NB4 (cell line): ENCODE results near the gene ETV7.
"Not testable (repeated sequence)": the region's sequence is repeated elsewhere in the genome, so short reads cannot be mapped to it uniquely, and the experiment has no call there.

Source experiments
- DNase-seq: peaks from one replicate; pipeline ENCODE4 v3.0.0; 2010; ENCODE audit warnings: low read depth
- H3K4me3 ChIP-seq: one replicate; pipeline ENCODE4 v1.5.1; 2011; ENCODE audit warnings: mild to moderate bottlenecking, low read depth, low read length, moderate library complexity
- MYC ChIP-seq: IDR thresholded peaks from 2 replicates; pipeline ENCODE4 v1.6.1; 2011; ENCODE audit warnings: low read depth, low read length
- POLR2A ChIP-seq: IDR thresholded peaks from 2 replicates; pipeline ENCODE4 v1.6.1; 2011; ENCODE audit warnings: mild to moderate bottlenecking; ENCODE audit not compliant: insufficient read length; ENCODE audit errors: extremely low read depth
- TF ChIP-seq, protein P1 (sequence below): IDR thresholded peaks from one replicate; pipeline ENCODE4 v1.5.1; 2012; ENCODE audit warnings: low read depth, low read length
- TF ChIP-seq, protein P2 (sequence below): IDR thresholded peaks from 2 replicates; pipeline ENCODE4 v1.6.1; 2011; ENCODE audit warnings: low read depth, low read length

ETV7 gene

DNA sequence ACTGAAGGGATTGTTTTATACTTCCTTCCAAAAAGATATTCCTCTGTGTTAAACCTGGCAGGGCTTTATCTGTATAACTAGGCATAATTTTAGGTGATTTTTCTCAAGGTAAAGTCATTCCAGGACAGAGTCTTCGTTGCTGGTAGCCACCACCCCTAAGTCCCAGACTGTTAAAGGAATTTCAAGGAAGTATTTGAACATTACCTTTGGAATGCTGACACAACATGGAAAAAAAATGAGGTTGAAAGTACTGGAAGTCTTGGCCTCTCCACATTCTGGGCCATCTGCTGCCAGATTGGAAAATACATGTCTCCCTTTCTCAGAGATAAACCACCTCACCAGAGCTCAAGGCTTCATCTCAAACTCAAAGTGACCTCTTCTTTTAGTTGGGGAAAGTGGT is 27.0 kb upstream of the ETV7 start:
- H3K4me3 ChIP-seq = no peak overlapping the region
- DNase-seq = no peak
- TF ChIP-seq POLR2A = no peak
- no peak for TF ChIP-seq MYC
- TF ChIP-seq, protein P1, sequence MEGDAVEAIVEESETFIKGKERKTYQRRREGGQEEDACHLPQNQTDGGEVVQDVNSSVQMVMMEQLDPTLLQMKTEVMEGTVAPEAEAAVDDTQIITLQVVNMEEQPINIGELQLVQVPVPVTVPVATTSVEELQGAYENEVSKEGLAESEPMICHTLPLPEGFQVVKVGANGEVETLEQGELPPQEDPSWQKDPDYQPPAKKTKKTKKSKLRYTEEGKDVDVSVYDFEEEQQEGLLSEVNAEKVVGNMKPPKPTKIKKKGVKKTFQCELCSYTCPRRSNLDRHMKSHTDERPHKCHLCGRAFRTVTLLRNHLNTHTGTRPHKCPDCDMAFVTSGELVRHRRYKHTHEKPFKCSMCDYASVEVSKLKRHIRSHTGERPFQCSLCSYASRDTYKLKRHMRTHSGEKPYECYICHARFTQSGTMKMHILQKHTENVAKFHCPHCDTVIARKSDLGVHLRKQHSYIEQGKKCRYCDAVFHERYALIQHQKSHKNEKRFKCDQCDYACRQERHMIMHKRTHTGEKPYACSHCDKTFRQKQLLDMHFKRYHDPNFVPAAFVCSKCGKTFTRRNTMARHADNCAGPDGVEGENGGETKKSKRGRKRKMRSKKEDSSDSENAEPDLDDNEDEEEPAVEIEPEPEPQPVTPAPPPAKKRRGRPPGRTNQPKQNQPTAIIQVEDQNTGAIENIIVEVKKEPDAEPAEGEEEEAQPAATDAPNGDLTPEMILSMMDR = no peak
- TF ChIP-seq, protein P2, sequence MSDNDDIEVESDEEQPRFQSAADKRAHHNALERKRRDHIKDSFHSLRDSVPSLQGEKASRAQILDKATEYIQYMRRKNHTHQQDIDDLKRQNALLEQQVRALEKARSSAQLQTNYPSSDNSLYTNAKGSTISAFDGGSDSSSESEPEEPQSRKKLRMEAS = no peak

DNA sequence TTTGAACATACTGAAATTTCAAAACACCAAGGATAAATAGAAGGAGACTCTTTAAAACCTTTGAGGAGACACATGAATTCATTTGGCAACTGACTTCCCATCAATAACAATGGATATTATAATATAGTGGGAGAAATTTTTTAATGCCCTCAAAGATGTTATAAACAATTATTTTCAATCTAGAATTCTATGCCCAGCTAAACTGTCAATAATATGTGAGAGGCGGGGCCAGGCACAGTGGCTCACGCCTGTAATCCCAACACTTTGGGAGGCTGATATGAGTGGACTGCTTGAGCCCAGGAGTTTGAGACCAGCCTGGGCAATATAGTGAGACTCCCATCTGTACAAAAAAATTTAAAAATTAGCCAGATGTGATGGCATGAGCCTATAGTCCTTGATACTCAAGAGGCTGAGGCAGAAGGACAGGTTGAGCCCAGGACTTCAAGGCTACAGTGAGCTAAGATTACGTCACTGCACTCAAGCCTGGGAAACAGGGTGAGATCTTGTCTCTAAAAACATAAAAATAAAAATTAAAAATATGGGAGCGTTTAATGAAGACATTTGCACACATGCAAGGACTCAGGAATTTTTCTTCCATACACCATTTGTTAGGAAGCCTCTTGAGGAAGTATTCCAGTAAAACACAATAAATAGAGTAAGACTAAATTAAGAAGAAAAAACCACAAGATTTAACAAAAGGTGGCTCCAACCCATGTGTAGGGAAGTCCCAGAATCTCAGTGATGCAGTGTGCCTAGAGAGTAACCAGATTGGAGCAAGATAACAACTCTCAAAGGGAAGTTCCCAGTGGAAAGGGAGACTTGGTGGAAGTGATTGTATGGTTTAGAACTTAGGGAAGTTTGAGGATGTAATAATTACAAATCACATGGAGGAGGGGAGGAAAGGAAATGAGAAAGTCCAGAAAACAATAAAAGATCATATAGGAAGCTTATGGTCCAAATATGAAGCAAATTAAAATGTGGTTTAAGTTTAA is 26.3 kb upstream of the ETV7 start:
- TF ChIP-seq, protein P2 = no peak
- DNase-seq = no peak

DNA sequence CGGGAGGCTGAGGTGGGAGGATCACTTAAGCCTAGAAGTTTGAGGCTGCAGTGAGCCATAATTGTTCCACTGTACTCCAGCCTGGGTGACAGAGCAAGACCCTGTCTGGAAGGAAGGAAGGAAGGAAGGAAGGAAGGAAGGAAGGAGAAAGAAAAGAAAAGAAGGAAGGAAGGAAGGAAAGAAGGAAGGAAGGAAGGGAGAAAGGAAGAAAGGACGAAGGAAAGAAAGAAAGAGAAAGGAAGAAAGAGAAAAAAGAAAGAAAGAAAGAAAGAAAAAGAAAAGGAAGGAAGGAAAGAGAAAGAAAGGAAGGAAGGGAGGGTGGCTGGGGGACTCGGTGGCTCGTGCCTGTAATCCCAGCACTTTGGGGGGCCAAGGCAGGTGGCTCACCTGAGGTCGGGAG is 22.2 kb upstream of the ETV7 start:
- DNase-seq, H3K4me3 ChIP-seq: not testable (repeated sequence)

More for the DNA sequence above, 26.3 kb upstream of the ETV7 start:
- no peak overlapping the region for H3K4me3 ChIP-seq

DNA sequence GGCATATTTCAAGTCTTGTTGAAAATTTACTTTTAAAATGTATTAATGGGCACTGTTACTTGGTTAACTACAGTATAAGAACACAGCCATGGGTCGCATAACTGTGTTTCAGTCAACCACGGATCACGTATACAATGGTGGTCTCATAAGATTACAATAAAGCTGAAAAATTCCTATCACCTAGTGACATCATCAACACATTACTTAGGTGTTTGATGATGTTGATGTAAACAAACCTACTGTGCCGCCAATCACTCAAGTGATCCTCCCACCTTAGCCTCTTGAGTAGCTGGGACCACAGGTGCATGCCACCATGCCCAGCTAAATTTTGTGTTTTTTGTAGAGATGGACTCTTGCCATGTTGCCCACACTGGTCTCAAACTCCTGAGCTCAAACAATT is 16.7 kb upstream of the ETV7 start:
- no peak for DNase-seq
- TF ChIP-seq, protein P1 = no peak
- no peak for TF ChIP-seq POLR2A
- no peak for TF ChIP-seq MYC
- TF ChIP-seq, protein P2 = no peak
- H3K4me3 ChIP-seq = no peak overlapping the region

DNA sequence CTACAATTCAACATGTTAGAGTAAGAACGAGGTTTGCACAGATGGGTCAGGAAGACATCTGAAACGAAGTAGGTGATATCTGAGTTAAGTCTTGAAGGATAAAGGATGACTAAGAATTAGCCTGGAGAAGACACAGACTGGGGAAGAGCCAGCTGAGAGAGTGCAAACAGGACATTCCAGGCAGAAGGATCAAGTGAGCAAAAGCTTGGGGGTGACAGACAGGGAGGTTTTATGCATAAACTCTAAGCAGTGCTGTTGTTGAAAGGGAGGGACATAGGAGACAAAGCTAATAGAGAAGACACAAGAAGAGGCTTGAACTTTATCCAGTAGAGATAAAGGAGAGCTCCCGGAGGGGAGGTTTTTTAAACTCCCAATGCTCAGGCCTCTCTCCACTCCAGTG is 15.0 kb upstream of the ETV7 start:
- no peak for TF ChIP-seq POLR2A
- no peak for TF ChIP-seq MYC
- TF ChIP-seq, protein P2 = no peak
- TF ChIP-seq, protein P1 = no peak

DNA sequence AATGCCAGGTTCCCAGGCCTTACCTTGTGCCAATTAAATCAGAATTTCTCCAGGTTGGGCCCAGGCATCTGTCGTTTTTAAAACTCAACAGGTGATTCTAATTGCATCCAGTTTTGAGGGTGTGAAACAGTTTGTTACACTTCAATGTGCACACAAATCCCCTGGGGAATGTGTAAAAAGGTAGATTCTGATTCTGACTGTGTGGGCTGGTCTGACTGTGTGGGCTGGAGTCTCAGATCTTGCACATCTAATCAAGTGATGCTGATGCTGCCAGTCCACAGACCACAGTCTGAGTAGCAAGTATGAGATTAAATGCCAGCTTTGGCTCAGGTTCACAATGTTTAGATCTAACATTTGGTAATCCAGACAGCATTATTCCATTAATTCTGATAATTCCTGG is 12.5 kb upstream of the ETV7 start:
- TF ChIP-seq, protein P2 = no peak
- TF ChIP-seq, protein P1 = no peak
- no peak for TF ChIP-seq POLR2A
- TF ChIP-seq MYC = no peak
- H3K4me3 ChIP-seq = no peak overlapping the region
- no peak for DNase-seq

More for the DNA sequence above, 15.0 kb upstream of the ETV7 start:
- H3K4me3 ChIP-seq = no peak overlapping the region
- DNase-seq = no peak
